ENCODE results near the gene CBR3. TPM values are rescaled to one million over a fixed set of nuclear protein-coding genes. Genes with fewer than 3 reads are reported as not detected.

Gene CBR3
- 10.2 to 12.7 TPM (median 12.1 TPM) in 5 replicates for total RNA-seq (2022; extraction: Qiagen RNA extraction; ENCODE audit: low read depth)

GRCh38 chr21:36134803-36135390 is at the start of gene CBR3:
TSS of gene CBR3 (plus strand) at chr21:36135079. CDS start at chr21:36135193, 114 bp downstream.

GRCh38 chr21:36156815-36157670 is 22.2 kb downstream of the CBR3 start, which contains the start of gene DOP1B:
TSS of gene DOP1B (plus strand) at chr21:36156824. CDS start at chr21:36164734, 7,910 bp downstream.

Other genes starting within 250 kb of the CBR3 start
- gene SETD4, start 74.6 kb upstream of the CBR3 start, total RNA-seq (2022; extraction: Qiagen RNA extraction; ENCODE audit: low read depth), result 8.6 to 9.9 TPM (median 9.4 TPM) in 5 replicates
- 154 to 171 TPM (median 166 TPM) in 5 replicates for gene CBR1, start 65.1 kb upstream of the CBR3 start, total RNA-seq (2022; extraction: Qiagen RNA extraction; ENCODE audit: low read depth)
- gene DOP1B, start 21.7 kb downstream of the CBR3 start, total RNA-seq (2022; extraction: Qiagen RNA extraction; ENCODE audit: low read depth), result 3.4 to 5.1 TPM (median 4.8 TPM) in 5 replicates
- 4.5 to 9.8 TPM (median 6.8 TPM) in 5 replicates for gene MORC3, start 185.1 kb downstream of the CBR3 start, total RNA-seq (2022; extraction: Qiagen RNA extraction; ENCODE audit: low read depth)